H1 (cell line): ENCODE measurements around the gene MRPL19. TPM values are rescaled to one million over a fixed set of nuclear protein-coding genes. Genes with fewer than 3 reads are reported as not detected.

Source experiments
- CTCF ChIA-PET: fragments of 300-600 bp; sonication (Branson Sonifier 250); formaldehyde crosslinking; loops from one replicate; lab custom pipeline; 2021; ENCODE audit not compliant: partially characterized antibody; lab: Charles Lee
- POLR2A ChIA-PET: fragments of 300-600 bp; sonication (Branson Sonifier 250); formaldehyde crosslinking; loops from one replicate; lab custom pipeline; 2021; ENCODE audit warnings: inconsistent platforms; ENCODE audit not compliant: partially characterized antibody; lab: Charles Lee
- DNase-seq, 2 experiments: peaks; one replicate each; pipeline versions ENCODE4 v3.0.0 to v3.0.0-alpha.2; 2010 to 2022; ENCODE audit warnings: low spot score in 2 of 2, low read depth in 1 of 2, mixed read lengths in 1 of 2
- FAIRE-seq: peaks from 2 replicates; lab custom pipeline; 2011; peaks lifted over from hg19 to GRCh38; lab: Jason Lieb, UNC
- H2AFZ ChIP-seq: 2 replicates; pipeline ENCODE4 v1.8.1; 2012; ENCODE audit warnings: low read length, inconsistent platforms
- H2AK5ac ChIP-seq: 2 replicates; pipeline ENCODE4 v1.6.1; 2013; ENCODE audit warnings: low read depth, low read length
- H2BK120ac ChIP-seq: replicated peaks from 2 replicates; pipeline ENCODE3; 2013; ENCODE audit warnings: low read depth, low read length, inconsistent platforms
- H2BK12ac ChIP-seq: 2 replicates; pipeline ENCODE4 v1.6.1; 2013; ENCODE audit warnings: low read depth, low read length
- H2BK15ac ChIP-seq: 2 replicates; pipeline ENCODE4 v1.6.1; 2013; ENCODE audit warnings: low read length
- H2BK20ac ChIP-seq: 2 replicates; pipeline ENCODE4 v1.6.1; 2013; ENCODE audit warnings: low read length
- H2BK5ac ChIP-seq: 2 replicates; pipeline ENCODE4 v1.6.1; 2013; ENCODE audit warnings: low read depth, low read length
- H3K14ac ChIP-seq: 2 replicates; pipeline ENCODE4 v1.6.1; 2013; ENCODE audit warnings: inconsistent platforms; ENCODE audit not compliant: insufficient read length
- H3K18ac ChIP-seq: 2 replicates; pipeline ENCODE4 v1.6.1; 2013; ENCODE audit warnings: low read length; ENCODE audit errors: extremely low read depth
- H3K23ac ChIP-seq: 2 replicates; pipeline ENCODE4 v1.6.1; 2013; ENCODE audit warnings: inconsistent platforms; ENCODE audit not compliant: insufficient read length
- H3K23me2 ChIP-seq: 2 replicates; pipeline ENCODE4 v1.6.1; 2013; ENCODE audit warnings: low read depth, low read length
- H3K27ac ChIP-seq: 2 replicates; pipeline ENCODE4 v1.6.1; 2011; ENCODE audit warnings: low read depth, low read length, inconsistent platforms
- H3K27me3 ChIP-seq, 4 experiments: replicated peaks in 1 of 4; 1 replicate in 1 of 4; 2 replicates in 3 of 4; pipeline versions ENCODE4 v1.6.1 to v1.8.1; 2011 to 2013; ENCODE audit warnings: low read length in 3 of 4, mild to moderate bottlenecking in 3 of 4, inconsistent platforms in 2 of 4, mixed read lengths in 2 of 4, moderate library complexity in 1 of 4; ENCODE audit not compliant: control insufficient read depth in 3 of 4, insufficient read depth in 3 of 4; ENCODE audit errors: extremely low read depth in 1 of 4
- H3K36me3 ChIP-seq, 4 experiments: 2 replicates each; pipeline versions ENCODE4 v1.6.1 to v1.8.1; 2011 to 2013; ENCODE audit warnings: mild to moderate bottlenecking in 4 of 4, low read length in 3 of 4, moderate library complexity in 2 of 4, control low read depth in 1 of 4, inconsistent platforms in 1 of 4; ENCODE audit not compliant: insufficient read depth in 4 of 4, control insufficient read depth in 2 of 4
- H3K4ac ChIP-seq: replicated peaks from 2 replicates; pipeline ENCODE3; 2013; ENCODE audit warnings: low read length, low read depth, mixed read lengths, inconsistent platforms; ENCODE audit not compliant: insufficient read length
- H3K4me1 ChIP-seq, 4 experiments: replicated peaks in 1 of 4; 1 replicate in 1 of 4; 2 replicates in 3 of 4; pipeline versions ENCODE4 v1.6.1 to v1.8.1; 2011 to 2013; ENCODE audit warnings: low read length in 3 of 4, inconsistent platforms in 2 of 4, mixed read lengths in 1 of 4; ENCODE audit not compliant: insufficient read depth in 4 of 4, control insufficient read depth in 3 of 4
- H3K4me2 ChIP-seq, 2 experiments: 2 replicates each; pipeline versions ENCODE4 v1.6.1 to v1.8.1; 2011 to 2013; ENCODE audit warnings: low read depth in 2 of 2, low read length in 2 of 2, control low read depth in 1 of 2, inconsistent platforms in 1 of 2, mild to moderate bottlenecking in 1 of 2; ENCODE audit not compliant: insufficient read depth in 1 of 2
- H3K4me3 ChIP-seq, 4 experiments: fragments of 200-600, 300-600 bp in 1 of 4; sonication (generic), shearing (Covaris generic), sonication (Bioruptor Twin) in 1 of 4; 2 replicates each; pipeline versions ENCODE4 v1.5.1 to v1.8.1; 2011 to 2016; ENCODE audit warnings: low read length in 4 of 4, low read depth in 3 of 4, control low read depth in 2 of 4, inconsistent platforms in 2 of 4, mild to moderate bottlenecking in 2 of 4, mixed read lengths in 1 of 4, moderate library complexity in 1 of 4; ENCODE audit not compliant: insufficient read depth in 2 of 4; ENCODE audit errors: extremely low read depth in 1 of 4
- H3K56ac ChIP-seq: replicated peaks from 2 replicates; pipeline ENCODE3; 2013; ENCODE audit warnings: low read depth, mild to moderate bottlenecking, mixed read lengths, low read length, inconsistent platforms; ENCODE audit not compliant: insufficient read length
- H3K79me1 ChIP-seq: 2 replicates; pipeline ENCODE4 v1.6.1; 2013; ENCODE audit warnings: low read depth, low read length, control low read depth
- H3K79me2 ChIP-seq, 2 experiments: 2 replicates each; pipeline versions ENCODE4 v1.6.1 to v1.8.1; 2012 to 2013; ENCODE audit warnings: low read length in 2 of 2, mild to moderate bottlenecking in 2 of 2, inconsistent platforms in 1 of 2; ENCODE audit not compliant: insufficient read depth in 2 of 2, control insufficient read depth in 1 of 2
- H3K9ac ChIP-seq, 4 experiments: replicated peaks in 1 of 4; 1 replicate in 1 of 4; 2 replicates in 3 of 4; pipeline versions ENCODE4 v1.6.1 to v1.8.1; 2011 to 2013; ENCODE audit warnings: low read depth in 3 of 4, low read length in 3 of 4, control low read depth in 2 of 4, mild to moderate bottlenecking in 2 of 4, moderate library complexity in 2 of 4, inconsistent platforms in 1 of 4; ENCODE audit errors: extremely low read depth in 1 of 4
- H3K9me3 ChIP-seq, 2 experiments: 2 replicates each; pipeline versions ENCODE4 v1.6.1 to v1.8.1; 2012 to 2013; ENCODE audit warnings: mild to moderate bottlenecking in 2 of 2, moderate library complexity in 2 of 2, control low read depth in 1 of 2, inconsistent platforms in 1 of 2, low read depth in 1 of 2, low read length in 1 of 2, mixed read lengths in 1 of 2; ENCODE audit not compliant: insufficient read depth in 2 of 2
- H4K20me1 ChIP-seq, 2 experiments: replicated peaks in 1 of 2; 2 replicates each; pipeline versions ENCODE3 to v1.8.1; 2011 to 2013; ENCODE audit warnings: inconsistent platforms in 2 of 2, low read length in 2 of 2, mild to moderate bottlenecking in 1 of 2; ENCODE audit not compliant: insufficient read depth in 2 of 2, control insufficient read depth in 1 of 2
- H4K5ac ChIP-seq: 2 replicates; pipeline ENCODE4 v1.6.1; 2013; ENCODE audit warnings: low read length, low read depth, mixed read lengths, inconsistent platforms; ENCODE audit not compliant: insufficient read length
- H4K8ac ChIP-seq: 2 replicates; pipeline ENCODE4 v1.8.0; 2013; ENCODE audit warnings: mild to moderate bottlenecking, moderate library complexity, low read length, inconsistent platforms; ENCODE audit not compliant: insufficient read depth; ENCODE audit errors: extremely low read depth
- H4K91ac ChIP-seq: replicated peaks from 2 replicates; pipeline ENCODE3; 2013; ENCODE audit warnings: low read length, mixed read lengths, inconsistent platforms; ENCODE audit not compliant: insufficient read length
- JUN ChIP-seq: IDR thresholded peaks from 2 replicates; pipeline ENCODE4 v1.6.1; 2011; ENCODE audit warnings: low read depth, mild to moderate bottlenecking, improper control_type of control experiment, low read length
- WGBS, 2 experiments: shearing (Covaris generic) in 1 of 2; methylation state at CpG; one replicate each; pipeline versions ENCODE4 v1.1.6 to v1.1.7; 2013 to 2015; ENCODE audit warnings: low lambda C conversion rate in 2 of 2, mixed read lengths in 2 of 2, inconsistent platforms in 1 of 2, low coverage in 1 of 2, missing lambda C conversion rate in 1 of 2; ENCODE audit not compliant: insufficient replicate concordance in 2 of 2, insufficient coverage in 1 of 2, insufficient read length in 1 of 2; ENCODE audit errors: extremely low coverage in 1 of 2, missing lambda C conversion rate in 1 of 2; 5-methylcytosine and 5-hydroxymethylcytosine counted together
- polyA plus RNA-seq, 7 experiments: library from polyadenylated mRNA; depleted of rRNA in 3 of 7; stranded (reverse) in 5 of 7; unstranded in 2 of 7; fragments of >200 nt in 5 of 7; fragments of 200-250 nt in 2 of 7; gene quantifications; 1 replicate in 5 of 7; 2 replicates in 1 of 7; 4 replicates in 1 of 7; pipeline versions ENCODE4 v1.2.1 to v1.2.3, GENCODE V29; 2011 to 2013; ENCODE audit warnings: missing spikeins in 2 of 7, mixed read lengths in 2 of 7
- total RNA-seq: library from RNA; stranded (reverse); fragmentation: NEBNext Ultra II Directional; extraction: Animal tissue kit (Norgen Biotek cat#: 25700); gene quantifications from 2 replicates; pipeline ENCODE4 v1.2.1, GENCODE V29; 2021

The MRPL19 gene
- total and polyA plus RNA-seq, 2 of the 8 experiments (the other 6 are each of a cell fraction or from before 2014, with no cell fraction given) = 18.1 to 75.2 TPM

- CTCF ChIA-PET = interaction anchor here (1.3 to 5.2 kb wide), 4 partner anchors 15 to 39 kb away, joined by 3 to 31 read pairs (median 18); partner anchors contain the start of gene MRPL19
Observed at GRCh38 chr2:75679556-75679955, 33.0 kb downstream of the MRPL19 start.

More at GRCh38 chr2:75679556-75679955, 33.0 kb downstream of the MRPL19 start:
- H2BK5ac ChIP-seq = no peak overlapping the region
- no peak overlapping the region for H2AK5ac ChIP-seq
- no peak overlapping the region for H3K4me3 ChIP-seq
- no peak overlapping the region for H3K27ac ChIP-seq
- H3K4me2 ChIP-seq = no peak overlapping the region
- H3K56ac ChIP-seq = no peak overlapping the region
- no peak overlapping the region for H4K91ac ChIP-seq
- no peak overlapping the region for H4K8ac ChIP-seq
- no peak overlapping the region for H3K14ac ChIP-seq
- no peaks in the 10 kb centered on the region for H4K20me1 ChIP-seq
- WGBS, 2 experiments = 100% methylated on average over 1 of the region's 1 CpG; no CpG with 5 or more reads in 1 of the 2 experiments
- H3K9me3 ChIP-seq = no peaks in the 10 kb centered on the region
- no peak overlapping the region for H2AFZ ChIP-seq
- FAIRE-seq (no peak), DNase-seq (no peak)
- H3K36me3 ChIP-seq = peaks cover 0 to 4% (median 0%) of the 10 kb centered on the region in 4 experiments; a peak in 1 of 8 replicates
- H3K23me2 ChIP-seq = no peaks in the 10 kb centered on the region
- H3K27me3 ChIP-seq = no peaks in the 10 kb centered on the region
- H3K18ac ChIP-seq = no peak overlapping the region
- H2BK12ac ChIP-seq = no peak overlapping the region
- no peak overlapping the region for H2BK15ac ChIP-seq
- no peak overlapping the region for H3K9ac ChIP-seq
- H3K79me1 ChIP-seq = no peaks in the 10 kb centered on the region
- POLR2A ChIA-PET = interaction anchor here (1.1 kb wide), 1 partner anchor 9 kb away, joined by 3 read pairs; no protein-coding TSS in a partner anchor
- H2BK120ac ChIP-seq = no peak overlapping the region
- H4K5ac ChIP-seq = no peak overlapping the region
- H3K4ac ChIP-seq = no peak overlapping the region
- H3K4me1 ChIP-seq = no peaks in the 10 kb centered on the region
- no peak for TF ChIP-seq JUN
- no peaks in the 10 kb centered on the region for H3K79me2 ChIP-seq
- no peak overlapping the region for H3K23ac ChIP-seq
- no peak overlapping the region for H2BK20ac ChIP-seq
